Suppressor macrophage treated with lipopolysaccharide for 1 hour (primary cell): ENCODE data around the gene NFE2L1.
A peak's percentile ranks its signal among the peaks of the same experiment; 100 is the strongest.
"Not testable (repeated sequence)": the region's sequence is repeated elsewhere in the genome, so short reads cannot be mapped to it uniquely, and the experiment has no call there.

ENCODE experiments used
- DNase-seq, 3 donors: peaks; one replicate each; pipeline ENCODE4 v3.0.0-alpha.2; 2020 to 2022

NFE2L1 gene

GRCh38 chr17:48072811-48073210 is 24.7 kb downstream of the NFE2L1 start:
- DNase-seq = not testable (repeated sequence)

GRCh38 chr17:48073566-48074094 is 25.5 kb downstream of the NFE2L1 start:
- not testable (repeated sequence) for DNase-seq

GRCh38 chr17:48074322-48075081 is 26.3 kb downstream of the NFE2L1 start:
- DNase-seq = peak; percentile 88 to 90 (median 90)

- DNase-seq = not testable (repeated sequence)
Measured at GRCh38 chr17:48077152-48077551, 29.0 kb downstream of the NFE2L1 start.

GRCh38 chr17:48081858-48082257 is 33.7 kb downstream of the NFE2L1 start:
- DNase-seq = no peak

GRCh38 chr17:48084932-48085331 is 36.8 kb downstream of the NFE2L1 start:
- DNase-seq = no peak

GRCh38 chr17:48093341-48094045 is 45.3 kb downstream of the NFE2L1 start:
- no peak for DNase-seq

- DNase-seq = no peak
Measured at GRCh38 chr17:48095611-48096010, 47.5 kb downstream of the NFE2L1 start.

GRCh38 chr17:48100160-48100559 is 52.0 kb downstream of the NFE2L1 start:
- no peak for DNase-seq

GRCh38 chr17:48100591-48101011 is 52.4 kb downstream of the NFE2L1 start:
- peak; percentile 23 to 34 (median 31) for DNase-seq

GRCh38 chr17:48101012-48101720 is 53.0 kb downstream of the NFE2L1 start, which contains the start of gene CBX1:
Gene CBX1, minus strand, starts transcription at chr17:48101478. Its CDS starts 24,474 bp downstream, at chr17:48077004.
- DNase-seq = peak; percentile 94 to 96 (median 95)

GRCh38 chr17:48102043-48102750 is 54.0 kb downstream of the NFE2L1 start:
- peak; percentile 23 to 37 (median 26) for DNase-seq

- peak; percentile 49 to 72 (median 68) for DNase-seq
Measured at GRCh38 chr17:48102798-48103715, 54.9 kb downstream of the NFE2L1 start.

GRCh38 chr17:48104440-48104839 is 56.3 kb downstream of the NFE2L1 start:
- no peak for DNase-seq

GRCh38 chr17:48106802-48107136 is 58.6 kb downstream of the NFE2L1 start:
- no peak for DNase-seq

GRCh38 chr17:48107137-48108055 is 59.2 kb downstream of the NFE2L1 start, which contains the start of gene SNX11:
Gene SNX11, plus strand, starts transcription at chr17:48107766. Its CDS starts 4,278 bp downstream, at chr17:48112044.
- DNase-seq = peak; percentile 87 to 94 (median 89)

GRCh38 chr17:48110761-48111160 is 62.6 kb downstream of the NFE2L1 start:
- DNase-seq = peak; percentile 40 to 56 (median 48)
